A549 (cell line): ENCODE measurements around the gene LCN15. TPM values are rescaled to one million over a fixed set of nuclear protein-coding genes. Genes with fewer than 3 reads are reported as not detected.

Source experiments
- ATAC-seq, 2 experiments: fragments of 200-7000 bp in 1 of 2; fragments of >200 bp in 1 of 2; cut with Nextera tagmentation in 1 of 2; cut with Tn5 transposase in 1 of 2; 3 replicates each; pipeline versions ENCODE4 v1.8.0 to v1.9.1; 2018 to 2020; ENCODE audit warnings: mild to moderate bottlenecking in 1 of 2, moderate library complexity in 1 of 2
- CTCF ChIA-PET: fragments of 300-600 bp; sonication (Branson Sonifier 250); formaldehyde crosslinking; extraction: SDS; loops from one replicate; lab custom pipeline; 2021; ENCODE audit warnings: antibody characterized with exemption, inconsistent platforms; lab: Yijun Ruan, JAX
- POLR2A ChIA-PET: fragments of 350-600 bp; formaldehyde crosslinking; extraction: SDS; loops from one replicate; lab custom pipeline; 2021; ENCODE audit warnings: antibody characterized with exemption, inconsistent platforms; lab: Yijun Ruan, JAX
- DNase-seq, 2 experiments: peaks; one replicate each; pipeline versions ENCODE4 v3.0.0 to v3.0.0-alpha.2; 2011 to 2016; ENCODE audit warnings: low read depth in 1 of 2, low spot score in 1 of 2
- FAIRE-seq: peaks from 2 replicates; lab custom pipeline; 2011; peaks lifted over from hg19 to GRCh38; lab: Jason Lieb, UNC
- H3K27ac ChIP-seq, 2 experiments: fragments of >200 bp; sonication (Bioruptor Twin); formaldehyde crosslinking; 3 replicates each; pipeline ENCODE4 v1.5.1; 2016 to 2017
- H3K4me1 ChIP-seq: fragments of >200 bp; sonication (Bioruptor Twin); formaldehyde crosslinking; 3 replicates; pipeline ENCODE4 v1.6.1; 2016
- H3K4me2 ChIP-seq: fragments of >200 bp; sonication (Bioruptor Twin); formaldehyde crosslinking; 3 replicates; pipeline ENCODE4 v1.6.1; 2016
- H3K4me3 ChIP-seq: fragments of >200 bp; sonication (Bioruptor Twin); formaldehyde crosslinking; 3 replicates; pipeline ENCODE4 v1.5.1; 2016
- H3K9me3 ChIP-seq: fragments of >200 bp; sonication (Bioruptor Twin); formaldehyde crosslinking; 3 replicates; pipeline ENCODE4 v1.6.1; 2016
- BHLHE40 ChIP-seq: IDR thresholded peaks from 2 replicates; pipeline ENCODE4 v1.6.1; 2012; ENCODE audit warnings: low read depth, low read length, inconsistent platforms
- CBX2 ChIP-seq: fragments of 200-600 bp; sonication (generic); IDR thresholded peaks from 2 replicates; pipeline ENCODE4 v1.6.1; 2016; ENCODE audit warnings: low read depth, mild to moderate bottlenecking, borderline replicate concordance
- CBX8 ChIP-seq: fragments of 200-600 bp; sonication (generic); IDR thresholded peaks from 2 replicates; pipeline ENCODE4 v1.6.1; 2016
- CEBPB ChIP-seq, 2 experiments: fragments of >200 bp in 1 of 2; sonication (Bioruptor Twin) in 1 of 2; formaldehyde crosslinking in 1 of 2; IDR thresholded peaks; 2 replicates each; pipeline ENCODE4 v1.6.1; 2012 to 2016
- CHD2 ChIP-seq: fragments of 150-350 bp; IDR thresholded peaks from 2 replicates; pipeline ENCODE4 v1.6.1; 2014; ENCODE audit warnings: low read length; ENCODE audit not compliant: partially characterized antibody
- E2F6 ChIP-seq: IDR thresholded peaks from 2 replicates; pipeline ENCODE4 v1.6.1; 2012; ENCODE audit warnings: low read depth, borderline replicate concordance
- EHMT2 ChIP-seq: fragments of 200-600 bp; sonication (generic); IDR thresholded peaks from 2 replicates; pipeline ENCODE4 v1.6.1; 2016; ENCODE audit warnings: antibody characterized with exemption, low read depth, mild to moderate bottlenecking, moderate library complexity
- EP300 ChIP-seq, 2 experiments: fragments of >200 bp; sonication (Bioruptor Twin); formaldehyde crosslinking; IDR thresholded peaks; 2 replicates in 1 of 2; 3 replicates in 1 of 2; pipeline ENCODE4 v1.6.1; 2016 to 2017
- ESRRA ChIP-seq: fragments of 150-350 bp; IDR thresholded peaks from 2 replicates; pipeline ENCODE4 v1.6.1; 2014; ENCODE audit warnings: mild to moderate bottlenecking, low read length, borderline replicate concordance
- FOSL2 ChIP-seq, 2 experiments: fragments of 450-650 bp in 1 of 2; fragments of >200 bp in 1 of 2; sonication (Bioruptor Twin) in 1 of 2; formaldehyde crosslinking; IDR thresholded peaks; 2 replicates each; pipeline versions ENCODE4 v1.5.0 to v1.6.1; 2016 to 2020; ENCODE audit warnings: mild to moderate bottlenecking in 1 of 2, moderate library complexity in 1 of 2
- HDAC2 ChIP-seq: fragments of 200-600 bp; sonication (generic); IDR thresholded peaks from 2 replicates; pipeline ENCODE4 v1.6.1; 2016
- JUN ChIP-seq, 2 experiments: fragments of >200 bp; sonication (Bioruptor Twin); formaldehyde crosslinking; IDR thresholded peaks; 2 replicates in 1 of 2; 3 replicates in 1 of 2; pipeline ENCODE4 v1.6.1; 2016 to 2017
- JUNB ChIP-seq: fragments of >200 bp; sonication (Bioruptor Twin); formaldehyde crosslinking; IDR thresholded peaks from 2 replicates; pipeline ENCODE4 v1.6.1; 2016
- KDM1A ChIP-seq: fragments of 200-600 bp; sonication (generic); IDR thresholded peaks from 2 replicates; pipeline ENCODE4 v1.6.1; 2016; ENCODE audit warnings: low read depth, mild to moderate bottlenecking
- KDM5A ChIP-seq: fragments of 200-600 bp; sonication (generic); IDR thresholded peaks from 2 replicates; pipeline ENCODE4 v1.6.1; 2016; ENCODE audit warnings: antibody characterized with exemption, mild to moderate bottlenecking
- MAX ChIP-seq: IDR thresholded peaks from 2 replicates; pipeline ENCODE4 v1.6.1; 2012
- MAZ ChIP-seq: fragments of 150-350 bp; IDR thresholded peaks from 2 replicates; pipeline ENCODE4 v1.6.1; 2014; ENCODE audit warnings: antibody characterized with exemption, low read depth, low read length, borderline replicate concordance
- NFE2L2 ChIP-seq: fragments of 150-350 bp; conservative IDR thresholded peaks from 2 replicates; pipeline ENCODE4 v1.6.1; 2014; ENCODE audit warnings: low read length
- NR3C1 ChIP-seq: fragments of >200 bp; sonication (Bioruptor Twin); formaldehyde crosslinking; IDR thresholded peaks from 3 replicates; pipeline ENCODE4 v1.6.1; 2017
- PHF8 ChIP-seq: fragments of 200-600 bp; sonication (generic); IDR thresholded peaks from 2 replicates; pipeline ENCODE4 v1.6.1; 2016; ENCODE audit warnings: low read depth, mild to moderate bottlenecking, antibody characterized with exemption, moderate library complexity, borderline replicate concordance
- POLR2AphosphoS2 ChIP-seq: conservative IDR thresholded peaks from 2 replicates; pipeline ENCODE4 v1.6.1; 2012; ENCODE audit warnings: low read length, improper control_type of control experiment, inconsistent platforms
- RARB ChIP-seq: fragments of 250-450 bp; sonication (Bioruptor Pico); IDR thresholded peaks from 2 replicates; pipeline ENCODE4 v1.8.0; 2021; ENCODE audit warnings: mild to moderate bottlenecking, moderate library complexity
- REST ChIP-seq: fragments of 200-600 bp; sonication (generic); IDR thresholded peaks from 2 replicates; pipeline ENCODE4 v1.6.1; 2016; ENCODE audit warnings: antibody characterized with exemption, mild to moderate bottlenecking, moderate library complexity
- TFCP2L1 ChIP-seq: fragments of 250-450 bp; sonication (Bioruptor Pico); IDR thresholded peaks from 2 replicates; pipeline ENCODE4 v1.5.0; 2021; ENCODE audit warnings: mild to moderate bottlenecking
- TP53 ChIP-seq: fragments of 250-450 bp; sonication (Bioruptor Pico); IDR thresholded peaks from 2 replicates; pipeline ENCODE4 v1.5.0; 2021; ENCODE audit warnings: mild to moderate bottlenecking, moderate library complexity
- USF2 ChIP-seq: fragments of 450-650 bp; IDR thresholded peaks from 2 replicates; pipeline ENCODE4 v1.6.1; 2014; ENCODE audit warnings: antibody characterized with exemption
- ZC3H11A ChIP-seq: fragments of 450-650 bp; IDR thresholded peaks from 2 replicates; pipeline ENCODE4 v1.6.1; 2014; ENCODE audit warnings: antibody characterized with exemption, mild to moderate bottlenecking
- WGBS: methylation state at CpG from one replicate; pipeline ENCODE4 v1.1.6; 2017; ENCODE audit errors: missing lambda C conversion rate; 5-methylcytosine and 5-hydroxymethylcytosine counted together
- polyA plus RNA-seq, 4 experiments: library from polyadenylated mRNA; depleted of rRNA in 3 of 4; stranded (reverse); fragments of >200 nt; fragmentation: RNase III in 1 of 4; extraction: RNeasy Plus Mini Kit Qiagen cat#74134 plus additional on column Dnase treatment in 1 of 4; gene quantifications; 2 replicates in 3 of 4; 3 replicates in 1 of 4; pipeline ENCODE4 v1.2.3, GENCODE V29; 2011 to 2017

LCN15 gene
- polyA plus RNA-seq, 2 of the 4 experiments (the other 2 are of a cell fraction): 0.09 to 0.10 TPM

GRCh38 chr9:136759001-136759400 lies 5.3 kb downstream of the LCN15 start:
- no peak overlapping the region for H3K4me2 ChIP-seq
- H3K27ac ChIP-seq: no peak overlapping the region
- TF ChIP-seq NR3C1 (no peak), NFE2L2 (no peak), EP300 (IDR thresholded peaks at IDR 0.05) (no peak), TFCP2L1 (CRISPR knock-in tag) (no peak), ZC3H11A (no peak), BHLHE40 (no peak), EHMT2 (no peak), RARB (CRISPR knock-in tag) (no peak), TP53 (no peak), REST (no peak), CBX2 (no peak)
- 91% methylated on average over 4 of the region's 9 CpGs for WGBS
- FAIRE-seq (no peak), DNase-seq (no peak), ATAC-seq (no peak)
- ChIA-PET CTCF (interaction anchor here (0.6 to 28.0 kb wide), 8 partner anchors 13 to 327 kb away, joined by 3 to 625 read pairs (median 3); partner anchors contain the start of genes LCN10, LCN6 and TMEM141), POLR2A (interaction anchor here (0.7 kb wide), 1 partner anchor 14 kb away, joined by 5 read pairs; no protein-coding TSS in a partner anchor)
- no peaks in the 10 kb centered on the region for H3K9me3 ChIP-seq
- H3K4me3 ChIP-seq: no peak overlapping the region
- peaks cover 12% of the 10 kb centered on the region for H3K4me1 ChIP-seq

GRCh38 chr9:136757751-136758140 lies 6.6 kb downstream of the LCN15 start:
- 87% methylated on average over 20 of the region's 20 CpGs for WGBS
- no peak overlapping the region for H3K27ac ChIP-seq
- TF ChIP-seq ZC3H11A: no peak
- TF ChIP-seq NR3C1: no peak
- TF ChIP-seq FOSL2 (IDR thresholded peaks at IDR 0.05): no peak
- no peak for TF ChIP-seq FOSL2 (CRISPR knock-in tag; IDR thresholded peaks at IDR 0.05)
- no peak for TF ChIP-seq HDAC2
- TF ChIP-seq MAZ: no peak
- no peak for TF ChIP-seq PHF8
- no peak for TF ChIP-seq CBX8
- TF ChIP-seq MAX: no peak
- no peak for TF ChIP-seq CHD2
- no peak for TF ChIP-seq KDM5A
- TF ChIP-seq KDM1A: no peak
- no peak for TF ChIP-seq ESRRA
- TF ChIP-seq POLR2AphosphoS2: no peak
- no peak for TF ChIP-seq JUNB
- no peak for TF ChIP-seq CEBPB (IDR thresholded peaks at IDR 0.05)
- no peak for TF ChIP-seq JUN (IDR thresholded peaks at IDR 0.05)
- no peak for TF ChIP-seq E2F6
- no peak for TF ChIP-seq TFCP2L1 (CRISPR knock-in tag)
- TF ChIP-seq USF2: no peak
- TF ChIP-seq EP300 (IDR thresholded peaks at IDR 0.05): no peak
- TF ChIP-seq, all 56 proteins: peak for 0
- DNase-seq (no peak), FAIRE-seq (no peak), ATAC-seq (no peak)
- ChIA-PET CTCF (interaction anchor here (0.6 to 28.0 kb wide), 6 partner anchors 11 to 307 kb away, joined by 3 to 625 read pairs (median 24); partner anchors contain the start of genes LCN10, LCN6 and TMEM141), POLR2A (no interaction called here)
- H3K9me3 ChIP-seq: no peaks in the 10 kb centered on the region; the same call in 2 of the 3 replicates
- H3K4me1 ChIP-seq: peaks cover 8% of the 10 kb centered on the region
- H3K4me2 ChIP-seq: no peak overlapping the region
- no peak overlapping the region for H3K4me3 ChIP-seq
